NCI-H2081 treated with DMSO at 0.1 percent for 48 hours (cell line): ENCODE measurements around the gene CMIP.
"Not testable (repeated sequence)": the region's sequence is repeated elsewhere in the genome, so short reads cannot be mapped to it uniquely, and the experiment has no call there.

ENCODE experiments used
- DNase-seq: peaks from one replicate; lab custom pipeline; 2025; lab: John Stamatoyannopoulos, UW

Gene CMIP

DNA sequence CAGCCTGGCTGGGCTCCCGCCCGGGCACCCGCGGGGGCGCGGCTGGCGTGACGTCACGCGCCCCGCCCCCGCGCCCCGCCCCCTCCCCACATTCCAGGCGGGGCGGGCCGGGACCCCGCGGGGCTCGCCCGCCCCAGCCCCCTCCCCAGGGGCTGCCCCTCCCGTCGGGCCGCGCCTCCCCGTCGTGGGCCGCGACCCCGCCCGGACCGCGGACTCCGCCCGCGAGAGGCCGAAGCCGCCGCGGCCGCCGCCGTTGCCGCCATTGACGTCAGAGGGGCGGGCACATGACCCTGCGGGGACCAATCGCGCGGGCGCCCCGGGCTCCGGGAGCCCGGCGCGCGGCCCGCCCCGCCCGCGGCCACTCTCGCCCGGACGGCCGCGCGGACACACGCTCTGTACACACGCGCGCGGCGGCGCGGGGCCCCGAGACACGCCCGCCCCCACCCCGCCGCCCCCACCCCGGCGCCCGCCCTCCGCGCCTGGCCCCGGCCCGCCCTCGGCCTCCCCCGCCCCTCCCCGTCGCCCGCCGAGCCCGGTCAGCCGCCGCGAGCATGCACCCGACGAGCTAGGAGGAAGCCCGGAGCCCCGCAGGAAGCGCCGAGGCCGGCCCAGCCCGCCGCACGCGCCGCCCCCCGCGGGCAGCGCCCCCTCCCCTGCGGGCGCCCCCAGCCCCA, at the start of gene CMIP:
Gene CMIP, plus strand, starts transcription at position 361 of the 674 bp plus-strand sequence.
- DNase-seq: no peak

DNA sequence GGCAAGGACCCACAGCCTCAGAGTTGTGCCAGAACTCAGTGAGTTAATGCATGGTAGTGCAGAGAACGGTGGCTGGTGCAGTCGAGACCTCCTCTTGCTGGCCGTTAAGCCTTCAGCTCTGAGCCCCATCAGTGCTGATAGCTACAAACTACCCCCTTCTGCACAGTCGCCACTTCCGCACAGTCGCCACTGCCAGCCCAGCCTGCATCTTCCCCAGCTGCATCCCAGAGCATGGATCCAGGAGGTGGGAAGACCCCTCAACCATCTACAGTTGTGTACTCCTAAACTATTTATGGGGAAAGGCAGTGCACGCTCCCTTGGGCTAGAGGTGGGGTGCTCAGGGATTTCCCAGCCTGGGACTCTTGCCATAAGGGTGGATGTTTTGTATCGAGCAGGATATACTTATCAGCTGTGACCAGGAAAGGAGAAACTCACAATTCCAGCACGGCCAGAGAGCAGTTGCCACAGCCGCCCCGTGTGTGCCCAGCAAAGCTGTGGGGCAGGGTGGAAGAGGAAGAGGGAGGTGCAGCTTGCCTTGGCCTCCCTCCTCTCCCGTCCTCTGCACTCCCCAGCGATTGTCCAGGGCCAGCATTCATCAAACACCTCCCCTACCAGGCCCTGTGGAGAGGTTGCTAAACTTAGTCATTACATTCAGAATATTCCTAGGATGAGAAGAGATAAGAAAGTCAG, 49.5 kb upstream of the CMIP start:
- no peak for DNase-seq

- DNase-seq: no peak
Measured at GRCh38 chr16:81397058-81397878, 47.3 kb upstream of the CMIP start.

DNA sequence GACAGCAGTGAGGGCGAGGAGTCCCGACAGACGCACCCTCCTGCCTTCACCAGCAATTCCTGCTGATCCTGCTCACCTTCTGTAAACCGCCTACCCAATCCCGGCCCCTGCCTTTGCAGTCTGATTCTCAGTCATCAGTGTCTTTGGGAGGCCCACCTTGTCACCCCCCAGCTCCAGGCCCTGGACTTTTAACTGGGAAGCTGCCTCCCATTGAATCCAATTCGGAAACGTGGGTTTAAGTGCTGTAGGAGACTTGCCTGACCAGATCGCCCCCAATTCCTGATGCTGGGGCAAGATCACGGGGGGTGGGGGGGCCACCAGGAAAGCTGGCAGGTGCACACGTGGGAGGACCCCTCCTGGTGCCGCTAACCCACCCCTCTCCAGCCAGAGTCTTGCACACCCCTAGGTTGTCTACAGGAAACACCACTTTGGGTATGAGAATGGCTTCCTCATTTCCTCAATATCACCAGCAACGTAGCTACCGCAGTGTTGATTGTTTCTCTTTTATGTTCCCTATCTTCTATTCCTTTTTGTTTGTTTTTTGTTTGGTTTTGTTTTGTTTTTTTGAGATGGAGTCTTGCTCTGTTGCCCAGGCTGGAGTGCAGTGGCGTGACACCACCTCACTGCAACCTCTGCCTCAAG, 46.6 kb upstream of the CMIP start:
- no peak for DNase-seq

- DNase-seq: no peak
Measured at GRCh38 chr16:81399909-81400308, 44.7 kb upstream of the CMIP start.

DNA sequence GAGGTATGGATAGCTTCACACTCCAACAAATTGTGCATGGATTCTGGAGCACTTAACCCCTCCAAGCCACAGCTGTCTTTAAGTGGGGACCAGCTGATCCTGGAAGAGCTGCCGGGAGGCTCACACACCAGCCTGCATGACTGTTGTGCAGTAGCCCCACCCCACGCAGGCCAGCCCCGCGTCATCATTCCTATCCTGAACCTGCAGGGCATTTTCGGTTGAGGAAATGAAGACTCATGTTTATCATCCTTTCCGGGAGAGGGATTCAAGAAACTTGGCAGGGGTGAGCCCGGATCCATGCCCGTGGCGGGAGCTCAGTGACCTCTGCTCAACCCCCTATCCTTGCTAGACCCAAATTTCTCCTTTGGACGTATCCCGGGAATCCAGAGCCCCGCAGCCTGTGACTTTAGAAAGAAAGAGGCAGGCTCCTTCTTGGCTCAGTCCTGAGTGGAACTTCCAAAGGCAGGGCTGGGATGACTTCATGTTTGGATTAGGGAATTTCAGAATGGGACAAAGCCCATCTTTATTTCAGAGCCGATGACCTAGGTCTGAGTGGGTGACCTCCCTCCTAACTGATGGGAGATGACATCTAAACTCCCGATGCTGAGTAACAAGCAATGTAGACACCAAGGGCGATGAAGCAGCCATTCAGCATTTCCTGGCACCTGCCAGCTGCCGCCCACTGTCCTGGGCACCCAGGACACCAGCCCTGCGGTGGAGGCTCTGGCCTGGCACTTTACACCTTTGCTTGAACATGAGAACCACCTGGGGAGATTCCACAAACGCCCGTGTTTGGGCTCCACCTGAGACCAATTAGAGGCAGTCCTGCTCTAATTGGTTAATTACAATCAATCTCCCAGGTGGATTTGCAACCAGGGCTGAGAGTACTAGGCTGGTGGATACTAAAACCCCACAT, 43.3 kb upstream of the CMIP start:
- DNase-seq: no peak

DNA sequence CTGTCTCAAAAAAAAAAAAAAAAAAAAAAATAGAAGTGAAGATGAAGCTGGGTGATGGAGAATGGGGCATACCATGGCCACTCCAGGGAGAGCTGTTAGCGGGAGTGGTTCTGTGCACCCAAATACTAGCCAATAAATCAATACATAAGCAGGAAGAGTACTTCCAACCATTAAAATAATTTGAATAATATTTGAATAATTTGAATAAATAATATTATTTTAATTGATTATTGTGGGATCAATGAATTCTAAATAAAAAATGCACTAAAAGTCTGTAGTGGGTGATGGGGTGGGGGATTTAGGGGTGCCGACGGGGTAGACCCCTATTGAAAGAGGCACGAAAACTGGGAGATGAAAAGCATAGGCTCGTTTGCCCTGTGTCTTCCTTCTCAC, 41.4 kb upstream of the CMIP start:
- no peak for DNase-seq

- DNase-seq: peak; percentile 5
Measured at GRCh38 chr16:81403601-81404391, 40.8 kb upstream of the CMIP start.

GRCh38 chr16:81405002-81405401, 39.6 kb upstream of the CMIP start:
- not testable (repeated sequence) for DNase-seq

GRCh38 chr16:81405702-81406113, 38.9 kb upstream of the CMIP start:
- DNase-seq: no peak

DNA sequence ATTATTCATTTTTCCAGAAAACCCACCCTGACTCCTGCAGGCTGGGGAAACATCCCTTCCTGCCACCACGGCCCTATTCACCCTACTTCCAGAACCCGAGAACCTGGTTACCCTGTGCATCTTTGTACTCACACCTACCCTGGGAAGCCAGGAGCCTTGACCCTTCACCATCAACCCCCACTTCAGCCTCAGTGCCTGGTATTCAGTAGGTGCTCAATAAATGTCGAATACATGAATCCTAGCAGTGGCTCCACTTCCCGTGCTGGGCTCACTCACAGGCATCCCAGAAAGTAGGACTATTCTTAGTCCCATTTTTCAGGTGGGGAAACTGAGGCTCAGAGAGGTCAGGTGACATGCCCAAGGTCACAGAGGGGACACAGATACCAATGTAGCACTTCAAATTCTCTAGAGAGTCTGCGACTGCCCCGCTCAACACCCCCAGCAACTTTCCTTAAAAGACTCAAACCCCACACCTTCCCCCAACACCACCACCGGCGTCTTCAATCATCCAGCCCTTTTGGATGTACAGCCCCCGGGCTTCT, 36.1 kb upstream of the CMIP start:
- no peak for DNase-seq

DNA sequence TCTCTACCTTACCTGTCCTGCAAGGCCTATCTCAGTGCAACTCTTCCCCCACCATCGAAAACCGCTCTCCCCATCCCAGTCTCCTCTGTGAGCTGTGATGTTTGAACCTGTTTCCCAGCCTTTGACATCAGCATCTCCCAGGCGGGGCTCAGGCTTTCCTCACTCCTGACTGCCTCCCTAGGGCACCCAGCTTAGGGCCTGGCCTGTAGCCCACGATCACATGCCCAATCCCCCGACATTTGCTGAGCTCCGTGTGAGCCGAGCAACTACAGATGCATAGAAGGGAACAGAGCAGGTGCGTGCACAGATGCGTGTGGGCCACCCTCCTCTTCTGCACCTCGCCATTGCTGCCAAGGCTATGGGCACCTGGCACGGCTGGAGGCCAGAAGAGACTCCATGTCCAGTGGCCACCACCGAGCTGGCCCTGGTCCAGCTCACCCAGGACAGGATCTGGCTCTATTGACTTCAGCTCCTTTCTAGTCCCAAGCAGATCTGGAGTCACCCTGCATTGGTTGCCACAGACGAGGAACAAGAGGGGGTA, 35.5 kb upstream of the CMIP start:
- no peak for DNase-seq

- no peak for DNase-seq
Measured at GRCh38 chr16:81410643-81411293, 33.8 kb upstream of the CMIP start.

DNA sequence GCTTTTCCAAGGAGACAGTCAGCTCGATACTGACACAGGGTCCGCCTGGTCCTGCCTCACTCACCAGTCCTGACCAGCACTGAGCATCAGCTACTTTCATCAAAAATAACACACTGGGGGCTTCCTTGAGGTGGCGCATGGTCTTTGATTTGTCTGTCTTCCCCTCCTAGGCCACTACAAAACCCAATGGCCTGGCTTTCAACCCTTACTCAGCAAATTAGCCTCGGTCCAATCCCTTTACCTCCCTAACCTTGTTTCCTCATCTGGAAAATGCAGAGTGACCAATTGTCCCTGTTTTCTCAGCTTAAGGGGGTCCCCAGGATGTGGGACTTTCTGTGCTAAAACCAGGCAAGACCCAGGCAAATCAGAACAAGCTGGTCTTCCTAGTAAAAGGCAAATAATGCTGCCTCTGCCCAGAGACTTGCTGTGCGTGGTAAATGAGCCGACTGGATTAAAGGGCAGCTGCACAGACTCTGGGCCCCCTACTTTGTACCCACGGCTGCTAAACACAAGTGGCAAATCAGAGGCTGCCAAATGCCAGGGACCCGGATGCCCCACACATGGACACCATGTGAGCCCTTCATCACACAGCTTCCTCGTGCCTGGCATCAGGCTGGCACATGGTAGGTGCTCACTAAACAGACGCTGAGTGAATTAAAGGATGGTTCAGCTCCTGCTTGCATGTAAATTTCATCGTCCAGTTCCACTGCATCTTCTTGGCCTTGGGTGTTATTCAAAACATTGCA, 31.2 kb upstream of the CMIP start:
- no peak for DNase-seq

GRCh38 chr16:81415751-81416150, 28.9 kb upstream of the CMIP start:
- no peak for DNase-seq

DNA sequence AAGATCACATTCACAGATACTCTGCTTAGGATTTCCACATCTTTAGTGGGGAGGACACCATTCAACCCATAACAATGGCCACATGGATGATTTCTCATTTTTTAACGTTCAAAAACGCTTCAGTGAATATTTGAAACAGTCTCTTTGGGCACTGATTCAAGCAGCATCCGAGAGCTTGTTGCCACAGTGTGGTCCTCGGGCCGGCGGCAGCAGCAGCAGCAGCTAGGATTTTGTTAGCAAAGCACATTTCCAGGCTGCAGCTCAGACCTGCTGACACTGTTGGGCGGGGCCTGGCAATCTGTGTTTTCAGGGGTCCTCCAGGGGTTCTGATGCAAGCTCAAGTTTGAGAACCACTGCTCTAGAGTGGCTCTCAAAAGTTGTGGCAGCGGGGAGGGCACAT, 27.9 kb upstream of the CMIP start:
- no peak for DNase-seq

DNA sequence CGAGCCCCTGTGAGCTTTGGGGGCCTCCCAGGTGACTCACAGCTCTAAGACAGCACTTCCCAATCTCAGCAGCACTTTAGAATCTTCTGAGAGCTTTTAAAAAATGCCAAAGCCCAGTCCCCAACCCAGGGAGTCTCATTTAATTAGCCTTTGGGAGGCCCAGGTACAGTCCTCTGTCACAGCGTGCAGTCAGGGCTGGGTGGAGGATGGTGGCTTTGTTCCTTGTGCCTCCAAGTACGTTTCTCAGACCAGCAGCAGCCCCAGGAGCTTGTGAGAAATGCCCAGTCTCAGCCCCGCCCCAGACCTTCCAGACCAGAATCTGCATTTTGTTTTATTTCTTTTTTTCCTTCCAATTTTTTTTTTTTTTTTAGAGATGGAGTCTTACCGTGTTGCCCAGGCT, 27.4 kb upstream of the CMIP start:
- no peak for DNase-seq

GRCh38 chr16:81419806-81420205, 24.8 kb upstream of the CMIP start:
- no peak for DNase-seq

DNA sequence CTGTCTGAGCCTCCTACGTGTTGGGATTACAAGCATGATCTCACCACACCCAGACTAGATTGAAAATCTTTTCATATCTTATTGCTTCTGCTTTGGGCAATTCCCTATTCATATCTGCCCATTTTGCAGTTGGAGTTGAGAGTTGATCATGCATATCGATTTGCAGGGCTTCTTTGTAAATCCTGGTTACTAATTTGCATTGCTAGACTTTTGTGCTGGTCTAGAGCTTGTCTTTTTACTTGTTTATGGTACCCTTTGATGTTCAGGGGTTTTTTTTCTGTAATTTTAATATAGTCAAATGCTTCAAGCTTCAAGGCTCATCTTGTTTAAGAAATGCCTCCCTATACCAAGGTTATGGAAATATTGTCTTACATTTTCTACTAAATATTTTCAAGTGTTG, 23.5 kb upstream of the CMIP start:
- DNase-seq: no peak
